SHP77 treated with DMSO at 0.1 percent for 48 hours (cell line): ENCODE measurements around the gene TNPO2.
"Not testable (repeated sequence)": the region's sequence is repeated elsewhere in the genome, so short reads cannot be mapped to it uniquely, and the experiment has no call there.

Experiments
- DNase-seq: peaks from one replicate; lab custom pipeline; 2025; lab: John Stamatoyannopoulos, UW

TNPO2 gene

DNA sequence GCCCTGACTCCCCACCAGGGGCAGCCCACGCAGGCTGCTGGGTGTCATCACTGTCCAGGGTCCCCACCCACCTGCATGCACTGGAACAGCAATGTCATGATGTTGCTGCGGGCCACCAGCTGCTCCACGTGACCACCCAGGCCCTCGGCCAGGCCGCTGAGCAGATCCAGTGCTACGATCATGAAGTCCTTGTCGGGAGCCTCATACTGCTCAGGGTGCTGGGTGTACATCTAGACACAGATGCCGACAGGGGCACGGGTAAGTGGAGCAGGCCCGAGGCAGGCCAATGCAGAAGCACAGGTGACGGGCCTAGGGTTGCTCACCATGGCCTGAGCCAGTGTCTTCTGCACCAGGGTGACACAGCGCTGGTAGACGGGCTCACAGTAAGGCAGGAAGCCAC lies 18.6 kb downstream of the TNPO2 start:
- DNase-seq: no peak

DNA sequence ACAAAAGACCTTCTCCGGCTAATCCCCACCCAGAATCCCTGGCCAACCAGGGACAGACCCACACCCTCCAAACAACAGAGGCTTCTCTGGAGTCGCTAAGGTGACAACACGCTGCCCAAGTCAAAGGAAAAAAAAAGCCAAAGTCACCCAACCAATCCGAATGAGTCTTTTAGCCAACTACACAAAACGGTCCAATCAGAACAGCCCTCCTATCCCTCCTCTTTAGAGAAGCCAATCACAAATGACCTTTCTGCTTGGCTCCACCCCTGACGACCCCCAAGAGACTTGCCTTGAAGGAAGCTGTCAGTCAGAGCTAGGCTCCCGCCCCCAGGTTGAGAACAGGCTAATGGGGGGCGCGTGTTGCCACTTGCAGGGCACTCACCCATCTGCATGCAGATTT lies 20.7 kb downstream of the TNPO2 start:
- no peak for DNase-seq

DNA sequence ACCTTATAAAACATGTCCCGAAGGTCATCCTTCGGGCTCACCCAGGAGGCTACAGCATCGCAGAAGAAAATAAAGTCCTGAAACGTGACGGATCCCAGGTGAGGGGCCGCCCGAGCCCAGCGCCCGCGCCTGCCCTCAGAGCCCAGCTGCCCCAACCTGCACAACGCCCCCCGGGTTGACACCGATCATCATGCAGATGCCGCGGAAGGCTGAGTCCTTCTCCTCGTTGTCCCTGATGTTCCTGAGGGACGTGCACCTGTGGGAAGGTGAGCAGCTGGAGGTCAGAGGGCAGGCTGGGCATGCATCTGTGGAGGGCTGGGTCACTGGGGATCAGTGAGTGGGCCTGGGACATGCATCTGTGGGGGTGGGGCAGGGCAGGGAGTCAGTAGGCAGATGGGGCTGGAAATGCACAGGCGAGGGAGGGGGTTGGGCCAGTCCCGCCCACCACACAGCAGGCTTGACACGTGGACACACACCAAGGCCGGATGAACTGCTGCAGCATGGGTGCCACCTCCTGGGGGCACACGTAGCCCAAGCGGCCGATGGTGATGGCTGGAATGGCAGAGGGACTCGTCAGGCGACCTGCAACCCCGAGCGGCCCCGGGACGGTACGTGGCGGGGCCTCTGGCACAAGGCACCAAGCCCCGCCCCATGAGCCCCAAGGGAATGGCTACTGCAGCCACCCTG lies 22.0 kb downstream of the TNPO2 start:
- no peak for DNase-seq

DNA sequence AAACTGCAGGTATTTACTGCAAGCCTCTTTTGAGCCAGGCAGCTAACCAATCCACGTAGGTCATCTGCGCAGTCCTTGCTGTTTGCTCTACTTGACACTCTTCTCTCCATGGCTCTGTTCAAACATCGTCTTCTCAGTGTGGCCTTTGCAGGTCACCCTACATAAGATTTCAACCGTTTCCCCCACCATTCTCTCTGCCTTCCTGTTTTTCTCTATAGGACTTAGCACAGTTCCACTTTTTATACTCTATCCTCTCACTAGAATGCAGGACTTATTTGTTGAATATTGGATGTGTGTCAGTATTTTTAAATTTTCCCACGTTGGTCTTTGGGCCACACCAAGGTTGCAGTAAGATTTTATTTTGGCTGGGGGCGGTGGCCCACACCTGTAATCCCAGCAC lies 25.6 kb downstream of the TNPO2 start:
- no peak for DNase-seq

DNA sequence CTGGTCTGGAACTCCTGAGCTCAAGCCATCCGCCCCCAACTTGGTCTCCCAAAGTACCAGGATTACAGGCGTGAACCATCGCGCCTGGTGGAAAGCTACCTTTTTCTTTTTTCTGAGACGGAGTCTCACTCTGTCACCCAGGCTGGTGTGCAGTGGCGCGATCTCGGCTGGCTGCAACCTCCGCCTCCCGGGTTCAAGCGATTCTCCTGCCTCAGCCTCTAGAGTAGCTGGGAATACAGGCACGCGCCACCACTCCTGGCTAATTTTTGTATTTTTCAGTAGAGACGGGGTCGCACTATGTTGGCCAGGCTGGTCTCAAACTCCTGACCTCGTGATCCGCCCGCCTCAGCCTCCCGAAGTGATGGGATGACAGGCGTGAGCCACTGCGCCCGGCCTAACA lies 26.3 kb downstream of the TNPO2 start:
- DNase-seq: not testable (repeated sequence)

DNA sequence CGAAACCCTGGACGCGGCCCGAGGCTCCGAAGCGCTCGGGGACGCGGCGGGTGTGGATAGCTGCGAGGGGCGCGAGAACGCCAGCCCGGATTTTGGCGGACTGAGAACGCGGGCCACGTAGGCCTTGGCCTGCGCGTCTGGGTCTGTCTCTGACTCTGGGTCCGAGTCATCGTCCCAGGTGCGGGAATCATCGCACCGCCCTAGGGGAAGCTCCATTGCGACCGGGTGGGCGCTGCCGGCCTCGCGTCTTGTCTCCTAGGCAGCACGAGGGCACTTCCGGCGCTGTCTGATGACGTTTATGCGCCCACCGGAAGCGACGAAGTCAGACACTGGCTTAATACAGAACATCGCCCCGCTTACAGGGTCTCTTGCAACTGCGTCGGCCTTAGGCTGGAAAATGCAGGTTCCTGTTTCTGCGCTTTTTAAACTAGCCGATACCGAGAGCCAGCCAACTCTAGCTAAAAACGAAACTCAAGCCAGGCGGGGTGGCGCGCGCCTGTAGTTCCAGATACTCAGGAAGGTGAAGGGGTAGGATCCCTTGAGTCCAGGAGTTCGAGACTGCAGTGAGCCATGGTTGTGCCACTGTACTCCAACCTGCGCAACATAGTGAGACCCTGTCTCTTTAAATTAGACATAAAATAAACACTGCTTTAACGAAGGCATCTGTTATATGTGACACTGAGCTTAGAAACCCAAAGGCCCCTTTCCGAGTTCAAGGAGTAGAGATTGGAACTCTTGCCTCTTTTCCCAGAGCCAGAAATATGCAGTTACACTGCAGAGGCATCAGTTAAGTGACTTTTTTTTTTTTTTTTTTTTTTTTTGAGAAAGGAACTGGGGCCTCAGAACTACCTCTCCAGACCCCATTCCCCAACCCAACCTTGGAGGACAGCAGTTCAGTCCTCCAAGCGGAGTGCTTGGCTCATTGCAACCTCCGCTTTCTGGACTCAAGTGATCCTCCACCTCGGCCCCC lies 27.1 kb downstream of the TNPO2 start, which contains the start of gene FBXW9:
Gene FBXW9 (minus strand): TSS at position 266 of the 970 bp plus-strand sequence. CDS start 50 bp downstream, at position 216.
- DNase-seq: peak; percentile 70

DNA sequence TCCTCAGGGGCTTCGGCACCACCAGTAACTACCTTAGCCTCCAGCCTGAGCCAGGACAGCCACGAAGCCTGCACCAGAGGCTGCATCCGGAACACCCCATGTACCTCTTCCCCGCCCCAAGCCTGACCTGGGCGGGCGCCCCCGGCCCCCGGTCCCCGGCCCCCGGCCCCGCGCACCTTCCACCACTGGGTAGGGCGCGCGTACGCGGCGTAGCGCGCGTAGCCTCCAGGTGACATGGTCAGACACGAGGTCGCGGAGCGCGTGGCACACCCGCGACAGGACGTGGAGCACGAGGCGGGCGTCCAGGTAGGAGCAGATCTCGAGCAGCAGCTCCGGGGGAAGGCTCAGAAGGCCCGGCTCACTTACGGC lies 27.8 kb downstream of the TNPO2 start:
- DNase-seq: no peak

DNA sequence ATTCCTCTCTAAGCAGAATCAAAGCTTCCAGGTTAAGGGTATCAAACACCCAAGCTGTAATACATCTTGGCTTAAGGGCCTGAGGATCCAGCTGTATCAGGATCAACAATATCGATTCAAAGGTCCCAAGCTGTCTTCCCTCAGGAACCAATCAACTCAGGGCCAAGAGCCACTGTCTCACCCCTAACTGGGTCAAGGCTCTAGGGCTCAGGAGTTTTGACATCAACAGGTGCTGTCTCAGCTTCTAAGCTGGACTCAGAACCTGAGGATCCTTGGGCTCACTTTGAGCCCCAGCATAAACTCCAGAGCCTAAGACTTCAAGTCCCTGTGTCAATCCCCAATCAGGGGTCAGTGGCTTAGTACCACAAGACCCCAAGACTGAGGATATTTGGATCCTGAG lies 28.2 kb downstream of the TNPO2 start:
- DNase-seq: no peak

DNA sequence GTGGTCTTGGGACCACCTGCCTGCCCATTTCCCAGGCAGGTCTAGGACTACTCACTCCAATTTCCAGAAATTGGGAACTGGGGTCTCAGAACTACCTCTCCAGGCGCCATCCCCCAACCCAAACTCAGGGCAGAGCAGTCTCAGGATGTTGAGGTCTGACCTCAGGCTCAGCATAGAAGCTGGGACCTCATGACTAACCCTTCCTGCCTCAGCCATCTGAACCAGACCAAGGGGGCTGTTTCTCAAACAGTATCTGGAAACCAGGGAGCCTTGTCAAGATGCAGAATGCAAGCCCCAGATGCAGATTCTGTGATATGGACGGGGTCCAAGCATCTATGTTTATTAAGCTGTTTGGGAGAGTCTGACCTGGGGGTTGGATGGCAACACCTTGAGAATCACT lies 28.6 kb downstream of the TNPO2 start:
- DNase-seq: no peak

DNA sequence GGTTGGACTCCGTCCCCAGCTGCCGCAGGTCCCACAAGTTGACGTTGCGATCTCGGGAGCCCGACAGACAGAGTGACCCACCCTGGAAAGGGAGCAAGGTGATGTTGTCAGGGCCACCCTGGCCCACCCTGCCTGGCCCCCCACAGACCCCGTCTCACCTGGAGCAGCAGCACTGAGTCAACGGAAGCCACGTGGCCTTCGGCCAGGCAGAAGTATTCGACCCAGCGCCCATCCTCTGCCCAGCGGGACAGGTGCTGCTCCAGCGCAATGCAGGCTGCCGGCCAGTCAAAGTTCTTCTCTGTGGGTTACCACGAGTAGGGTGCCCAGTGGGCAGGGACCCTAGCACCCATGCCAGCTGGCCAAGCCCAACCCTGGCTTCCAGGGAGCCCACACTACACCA lies 29.1 kb downstream of the TNPO2 start:
- no peak for DNase-seq

DNA sequence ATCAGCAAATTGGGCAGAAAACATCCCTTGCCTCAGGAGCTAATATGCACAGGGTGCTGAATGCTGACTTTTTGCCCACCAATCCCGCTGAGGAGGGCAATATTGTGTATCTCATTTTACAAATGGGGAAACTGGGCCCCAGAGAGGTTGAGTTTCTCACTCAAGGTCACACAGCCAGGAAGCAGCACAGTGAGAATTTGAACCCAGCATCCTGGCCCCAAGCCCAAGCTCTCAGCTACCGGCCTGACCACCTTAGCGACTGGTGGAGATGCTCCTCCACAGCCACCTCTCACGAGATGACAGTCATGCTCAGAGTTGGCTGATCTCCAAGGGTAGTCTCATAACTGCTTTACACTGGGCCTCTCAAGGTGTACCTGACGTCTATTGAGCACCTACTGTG lies 30.8 kb downstream of the TNPO2 start:
- DNase-seq: no peak

DNA sequence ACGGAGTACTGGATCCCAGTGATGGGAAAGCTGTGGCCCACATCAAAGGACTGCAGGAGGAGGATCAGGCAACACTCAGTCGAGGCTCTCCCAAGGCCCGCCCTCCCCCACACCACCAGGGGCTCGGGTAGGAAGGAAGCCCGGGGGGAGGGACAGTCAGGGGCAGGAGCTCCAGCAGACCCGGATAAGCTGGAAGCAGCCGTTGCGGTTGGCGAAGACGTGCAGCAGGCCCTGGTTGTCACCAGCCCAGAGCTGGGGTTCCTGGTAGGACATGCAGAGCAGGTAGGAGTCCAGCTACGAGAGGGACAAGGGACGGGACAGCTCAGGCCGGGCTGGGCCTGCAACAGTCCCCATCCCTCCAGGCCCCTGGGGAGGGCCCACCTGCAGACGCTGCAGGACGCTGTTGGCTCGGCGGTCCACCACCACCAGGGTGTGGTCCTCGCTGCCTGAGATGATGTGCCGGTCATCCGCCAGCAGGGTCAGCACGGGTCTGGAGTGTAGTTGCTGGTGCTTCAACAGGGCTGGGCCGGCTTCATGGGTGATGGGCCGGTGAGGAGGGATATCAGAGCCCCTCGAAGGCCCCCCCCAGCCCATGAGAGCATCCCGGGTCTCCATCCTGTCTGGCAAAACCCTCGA lies 34.0 kb downstream of the TNPO2 start:
- no peak for DNase-seq

DNA sequence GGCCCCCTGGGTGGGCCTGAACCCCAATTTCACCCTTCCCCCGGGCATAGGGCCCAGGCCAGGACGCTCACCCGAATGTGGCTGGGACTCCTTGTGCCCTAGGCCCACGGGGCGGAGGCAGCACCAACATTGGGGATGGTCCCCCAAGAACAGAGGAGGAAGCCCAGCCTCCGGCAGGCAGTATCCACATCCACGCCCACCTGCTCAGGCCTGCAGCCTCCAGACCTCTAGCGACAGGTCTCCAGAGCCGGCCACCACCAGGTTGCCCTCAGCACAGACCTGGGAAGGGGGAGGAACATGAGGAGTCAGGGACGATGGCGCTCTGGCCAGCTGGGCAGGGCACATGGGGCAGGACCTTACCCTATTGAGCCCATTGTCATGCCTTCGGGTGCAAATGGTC lies 34.7 kb downstream of the TNPO2 start:
- DNase-seq: no peak

DNA sequence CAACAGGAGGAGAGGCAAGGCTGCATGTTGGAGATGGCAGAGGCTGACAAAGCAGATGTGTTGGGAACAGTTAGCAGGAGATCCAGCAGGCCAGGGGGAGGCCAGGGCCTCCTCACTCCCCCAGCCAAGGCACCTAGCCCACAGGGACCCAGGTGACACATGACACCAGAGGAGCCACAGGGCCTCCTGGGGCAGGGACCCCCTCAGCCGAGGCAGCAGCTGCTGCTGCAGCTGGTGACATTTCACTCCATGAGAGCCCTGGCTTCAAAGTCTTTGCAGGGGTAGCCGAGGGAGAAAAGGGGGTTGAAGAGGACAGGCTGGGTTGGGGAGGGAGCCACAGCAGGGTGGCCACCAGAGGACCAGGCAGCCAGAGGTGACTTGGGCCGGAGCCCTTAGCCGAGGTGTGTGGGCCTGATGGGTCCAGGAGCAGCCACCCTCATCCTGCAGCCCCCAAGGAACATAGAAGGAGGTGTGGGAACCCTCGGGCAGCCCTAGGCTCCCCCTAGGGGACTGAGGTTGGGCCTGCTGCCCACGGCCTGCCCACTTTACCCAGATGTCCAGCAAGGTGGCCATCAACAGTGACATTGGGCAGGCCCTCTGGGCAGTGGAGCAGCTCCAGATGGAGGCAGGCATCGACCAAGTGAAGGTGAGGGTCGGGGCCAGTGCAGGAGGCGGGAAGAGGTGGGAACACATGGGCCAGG lies 36.1 kb downstream of the TNPO2 start, which contains the start of gene GNG14:
Gene GNG14 (plus strand): TSS at position 503 of the 701 bp plus-strand sequence. CDS start 51 bp downstream, at position 554.
- no peak for DNase-seq

DNA sequence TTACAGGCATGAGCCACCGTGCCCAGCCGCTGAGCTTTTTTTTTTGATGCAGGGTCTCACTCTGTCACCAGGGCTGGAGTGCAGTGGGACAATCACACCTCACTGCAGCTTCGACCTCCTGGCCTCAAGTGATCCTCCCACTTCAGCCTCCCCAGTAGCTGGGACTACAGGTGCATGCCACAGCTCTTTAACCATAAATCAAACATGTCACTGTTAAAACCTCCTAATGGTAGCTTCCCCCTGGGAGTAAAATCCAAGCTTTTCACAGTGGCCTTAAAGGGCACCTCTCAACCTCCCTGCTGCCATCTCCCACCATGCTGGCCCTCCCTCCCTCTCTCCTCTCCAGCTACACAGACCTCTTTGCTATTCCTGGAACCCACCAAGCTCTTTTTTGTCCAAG lies 37.9 kb downstream of the TNPO2 start:
- DNase-seq: no peak

DNA sequence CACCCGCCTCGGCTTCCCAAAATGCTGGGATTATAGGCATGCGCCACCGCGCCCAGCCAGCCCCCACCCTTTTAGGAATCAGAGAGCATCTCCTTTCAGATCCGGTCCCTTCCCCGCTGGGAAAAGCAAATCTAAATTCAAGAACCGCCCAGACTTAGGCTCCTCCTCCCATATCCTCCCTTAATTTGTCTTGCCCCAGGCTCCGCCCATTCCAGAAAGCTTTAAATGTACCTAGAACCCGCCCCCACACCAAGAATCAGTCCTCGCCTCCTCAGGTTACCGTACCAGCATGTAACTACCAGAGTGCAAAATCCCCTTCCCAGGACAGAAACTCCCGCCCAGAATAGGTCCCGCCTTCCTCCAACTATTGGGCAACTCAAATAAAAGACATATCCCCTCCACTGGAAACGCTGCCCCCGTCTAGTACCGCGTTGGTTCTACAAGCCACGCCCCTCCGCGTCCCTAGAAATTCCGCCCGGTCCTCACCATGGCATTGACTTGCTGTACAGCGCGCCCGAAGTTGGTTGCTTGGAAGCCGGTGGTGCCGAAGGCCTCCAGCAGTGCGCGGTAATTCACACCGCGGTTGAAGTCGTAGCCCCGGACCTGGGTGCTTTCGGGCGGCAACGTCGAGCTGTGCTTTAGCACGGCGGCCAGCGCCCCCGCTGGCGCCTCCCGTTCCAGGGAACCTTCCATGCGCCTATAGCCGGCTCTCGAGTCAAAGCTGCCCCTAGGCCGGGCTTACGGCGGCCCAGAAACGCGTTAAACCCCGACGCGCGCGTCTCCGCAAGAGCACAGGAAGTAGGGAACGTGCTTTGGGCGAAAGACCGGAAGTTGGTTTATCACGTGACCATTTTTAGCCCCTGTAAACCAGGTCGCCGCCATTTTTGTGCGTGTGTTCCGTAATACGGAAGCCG lies 42.4 kb downstream of the TNPO2 start, which contains the start of gene DHPS:
Gene DHPS (minus strand): TSS at position 807 of the 914 bp plus-strand sequence. CDS start 114 bp downstream, at position 693.
- peak; percentile 93 for DNase-seq

DNA sequence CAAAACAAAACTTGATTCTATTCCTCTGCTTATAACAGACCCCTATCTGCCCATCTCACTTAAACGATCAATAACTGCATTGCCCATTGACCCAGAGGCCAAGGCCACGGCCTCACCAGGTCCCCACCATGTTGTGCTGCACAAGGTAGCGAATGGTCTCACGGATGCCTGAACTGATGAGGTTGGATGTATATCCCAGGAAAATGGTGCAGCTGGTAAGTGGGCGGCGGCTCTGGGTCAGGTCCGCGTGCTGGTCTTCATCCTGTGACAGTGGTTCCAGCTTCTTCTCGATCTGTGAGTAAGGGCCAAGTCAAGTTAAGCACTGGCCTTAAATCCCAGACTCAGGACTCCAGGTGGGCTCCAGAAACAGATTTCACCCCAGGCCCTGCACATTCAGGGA lies 43.7 kb downstream of the TNPO2 start:
- DNase-seq: no peak

DNA sequence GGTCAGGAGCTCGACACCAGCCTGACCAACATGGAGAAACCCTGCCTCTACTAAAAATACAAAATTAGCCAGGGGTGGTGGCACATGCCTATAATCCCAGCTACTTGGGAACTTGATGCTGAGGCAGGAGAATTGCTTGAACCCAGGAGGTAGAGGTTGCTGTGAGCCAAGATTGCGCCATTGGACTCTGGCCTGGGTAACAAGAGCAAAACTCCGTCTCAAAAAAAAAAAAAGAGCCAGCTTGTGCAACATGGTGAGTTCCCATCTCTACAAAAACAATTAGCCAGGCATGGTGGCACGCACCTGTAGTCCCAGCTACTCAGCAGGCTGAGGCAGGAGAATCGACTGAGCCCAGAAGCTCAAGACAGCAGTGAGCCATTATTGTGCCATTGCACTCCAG lies 45.7 kb downstream of the TNPO2 start:
- not testable (repeated sequence) for DNase-seq

DNA sequence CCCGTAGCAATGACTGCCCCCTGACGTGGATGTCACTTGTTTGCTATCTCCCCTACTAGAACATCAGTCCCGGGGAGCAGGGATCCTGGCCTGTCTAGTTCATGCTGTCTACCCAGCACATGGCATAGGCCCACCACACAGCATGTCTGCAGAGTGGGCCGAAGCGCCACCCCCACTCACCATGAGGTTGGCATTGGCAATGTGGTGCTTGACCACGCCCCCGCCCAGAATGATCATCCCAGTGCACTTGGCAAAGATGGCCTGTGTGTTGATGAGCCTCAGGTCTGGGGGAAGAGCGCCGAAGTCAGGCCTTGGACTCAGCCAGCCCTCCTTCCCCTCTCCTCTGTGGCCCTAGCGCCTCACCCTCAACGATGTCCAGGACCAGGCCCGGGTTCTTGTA lies 46.8 kb downstream of the TNPO2 start:
- no peak for DNase-seq

DNA sequence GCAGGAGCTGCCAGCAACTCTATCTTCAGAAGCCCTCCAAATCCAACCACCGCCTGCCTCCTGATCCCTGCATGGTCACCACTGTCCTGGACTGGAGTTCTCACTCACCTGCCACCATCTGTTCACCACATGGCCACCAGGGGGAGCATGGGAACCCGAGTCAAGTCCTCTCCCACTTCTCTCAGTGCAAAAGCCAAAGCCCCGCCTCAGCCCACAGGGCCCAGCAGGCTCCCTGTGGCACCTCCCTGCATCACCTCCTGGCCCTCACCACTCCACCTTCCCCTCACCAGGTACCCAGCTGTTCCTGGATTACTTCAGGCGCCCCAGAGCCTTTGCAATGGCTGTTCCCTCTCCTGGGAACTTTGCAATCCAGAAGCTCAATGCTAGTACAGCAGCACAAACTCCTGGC lies 47.3 kb downstream of the TNPO2 start:
- DNase-seq: peak; percentile 40

DNA sequence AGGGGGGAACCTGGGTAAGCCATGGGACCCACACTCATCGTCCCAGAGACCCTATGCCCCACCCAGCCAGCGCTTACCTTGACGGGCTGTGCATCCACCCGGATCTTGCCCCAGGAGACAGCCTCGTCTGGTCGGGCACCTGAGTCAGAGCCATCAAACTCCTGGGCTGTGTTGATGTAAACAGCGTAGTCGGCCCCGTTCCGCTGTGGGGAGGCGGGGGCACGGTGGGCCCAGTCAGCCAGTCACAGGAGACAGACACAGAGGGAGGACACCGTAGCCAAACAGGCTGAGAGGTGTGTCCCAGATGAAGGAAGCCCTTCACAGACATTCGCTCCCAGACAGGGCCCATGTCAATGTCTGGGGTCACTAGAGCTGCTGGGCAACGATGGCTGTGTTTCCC lies 47.8 kb downstream of the TNPO2 start:
- no peak for DNase-seq
